ENCODE results near the gene REN.

- TF ChIP-seq CTCF (IDR thresholded peaks at IDR 0.05; ENCODE audit: insufficient read depth, low read depth, low read length), result no peak
- no peak for TF ChIP-seq EZH2 (IDR thresholded peaks at IDR 0.05; ENCODE audit: insufficient read depth, low read length)
Observed at GRCh38 chr1:204172404-204173029, 6.4 kb upstream of the REN start.
